CD4-positive, alpha-beta memory T cell (primary cell): ENCODE measurements around the gene ARHGEF38. TPM values are rescaled to one million over a fixed set of nuclear protein-coding genes. Genes with fewer than 3 reads are reported as not detected.

Experiments used
- CTCF ChIA-PET: fragments of 350-600 bp; sonication (Branson Sonifier 250); formaldehyde crosslinking; loops from one replicate; lab custom pipeline; 2021; ENCODE audit warnings: inconsistent platforms; ENCODE audit not compliant: partially characterized antibody; lab: Charles Lee
- POLR2A ChIA-PET: fragments of 350-600 bp; sonication (Branson Sonifier 250); formaldehyde crosslinking; loops from one replicate; lab custom pipeline; 2021; ENCODE audit not compliant: partially characterized antibody; lab: Charles Lee
- DNase-seq, 5 donors: peaks; one replicate each; pipeline versions ENCODE4 v3.0.0 to v3.0.0-alpha.2; 2020 to 2022; ENCODE audit warnings: mixed read lengths in 1 of 5
- H3K27ac ChIP-seq: one replicate; pipeline ENCODE4 v1.7.0; 2013; ENCODE audit warnings: low read depth, low read length
- H3K27me3 ChIP-seq: 2 replicates; pipeline ENCODE4 v1.7.0; 2013; ENCODE audit warnings: mild to moderate bottlenecking, low read length, moderate library complexity; ENCODE audit not compliant: insufficient read depth
- H3K36me3 ChIP-seq: 2 replicates; pipeline ENCODE4 v1.7.0; 2013; ENCODE audit warnings: mild to moderate bottlenecking, low read length, moderate library complexity; ENCODE audit not compliant: insufficient read depth
- H3K4me1 ChIP-seq: 2 replicates; pipeline ENCODE4 v1.7.0; 2013; ENCODE audit warnings: mild to moderate bottlenecking, low read length, moderate library complexity; ENCODE audit not compliant: insufficient read depth
- H3K4me3 ChIP-seq, 2 donors: one replicate each; pipeline ENCODE4 v1.7.0; 2013; ENCODE audit warnings: low read length in 2 of 2, mild to moderate bottlenecking in 1 of 2
- H3K9me3 ChIP-seq, 2 donors: one replicate each; pipeline ENCODE4 v1.7.0; 2013; ENCODE audit warnings: low read length in 2 of 2, control low read depth in 1 of 2; ENCODE audit not compliant: control insufficient read depth in 1 of 2
- H3K27ac Mint-ChIP-seq, 7 donors: one replicate each; pipeline ENCODE4 v1.8.0; 2020 to 2021; ENCODE audit warnings: mixed read lengths in 7 of 7, mild to moderate bottlenecking in 6 of 7, inconsistent platforms in 3 of 7, moderate library complexity in 3 of 7
- H3K27me3 Mint-ChIP-seq, 2 donors: one replicate each; pipeline ENCODE4 v1.8.0; 2020 to 2021; ENCODE audit warnings: mixed read lengths in 2 of 2
- H3K36me3 Mint-ChIP-seq, 2 donors: one replicate each; pipeline ENCODE4 v1.8.0; 2020 to 2021; ENCODE audit warnings: mixed read lengths in 2 of 2, inconsistent platforms in 1 of 2, mild to moderate bottlenecking in 1 of 2
- H3K4me1 Mint-ChIP-seq, 4 donors: one replicate each; pipeline ENCODE4 v1.8.0; 2020 to 2021; ENCODE audit warnings: mixed read lengths in 4 of 4, mild to moderate bottlenecking in 1 of 4
- H3K4me3 Mint-ChIP-seq, 8 donors: one replicate each; pipeline ENCODE4 v1.8.0; 2020 to 2021; ENCODE audit warnings: mixed read lengths in 8 of 8, mild to moderate bottlenecking in 7 of 8, moderate library complexity in 6 of 8, inconsistent platforms in 3 of 8
- H3K9me3 Mint-ChIP-seq, 8 donors: one replicate each; pipeline ENCODE4 v1.8.0; 2020 to 2021; ENCODE audit warnings: mixed read lengths in 8 of 8, mild to moderate bottlenecking in 5 of 8, inconsistent platforms in 3 of 8, moderate library complexity in 1 of 8
- intact Hi-C: fragments of 100-400 bp; cut with micrococcal nuclease; formaldehyde crosslinking; loops from one replicate; pipeline ENCODE4 v1.15.1; 2023
- polyA plus RNA-seq, 2 donors: library from polyadenylated mRNA; unstranded; fragments of 300-500 nt; fragmentation: Illumina TruSeq; gene quantifications; one replicate each; pipeline ENCODE4 v1.2.3, GENCODE V29; 2021
- total RNA-seq, 2 experiments: library from RNA; stranded (reverse); gene quantifications; one replicate each; pipeline ENCODE4 v1.2.3, GENCODE V29; 2021

The ARHGEF38 gene
- total and polyA plus RNA-seq, 4 experiments from 2014 or later = 0.30 TPM; not detected in 3

GRCh38 chr4:105632599-105632998, 80.2 kb downstream of the ARHGEF38 start:
- DNase-seq = no peak
- Histone ChIP-seq H3K27ac (no peak overlapping the region), H3K36me3 (no peaks in the 10 kb centered on the region), H3K4me3 (no peak overlapping the region), H3K27me3 (no peaks in the 10 kb centered on the region), H3K9me3 (no peaks in the 10 kb centered on the region), H3K4me1 (no peaks in the 10 kb centered on the region)
- Mint-ChIP-seq H3K27ac (no peak overlapping the region), H3K4me1 (peaks cover 0 to 2% (median under 1%) of the 10 kb centered on the region in 4 donors), H3K9me3 (peaks cover 0 to under 1% (median 0%) of the 10 kb centered on the region in 8 donors), H3K4me3 (no peak overlapping the region), H3K36me3 (no peaks in the 10 kb centered on the region), H3K27me3 (peaks cover 2 to 9% of the 10 kb centered on the region in 2 donors)
- ChIA-PET CTCF (interaction anchor here (1.3 to 2.4 kb wide), 2 partner anchors 11 to 15 kb away, joined by 6 to 8 read pairs; no protein-coding TSS in a partner anchor), POLR2A (no interaction called here)
- intact Hi-C loops = no loop called here

GRCh38 chr4:105633241-105633640, 80.8 kb downstream of the ARHGEF38 start:
- Histone ChIP-seq H3K4me1 (no peaks in the 10 kb centered on the region), H3K27me3 (no peaks in the 10 kb centered on the region), H3K36me3 (no peaks in the 10 kb centered on the region), H3K27ac (no peak overlapping the region), H3K4me3 (no peak overlapping the region), H3K9me3 (no peaks in the 10 kb centered on the region)
- Mint-ChIP-seq H3K9me3 (no peaks in the 10 kb centered on the region), H3K27ac (no peak overlapping the region), H3K4me3 (no peak overlapping the region), H3K27me3 (peaks cover 2 to 9% of the 10 kb centered on the region in 2 donors), H3K36me3 (no peaks in the 10 kb centered on the region), H3K4me1 (peaks cover 0 to 2% (median under 1%) of the 10 kb centered on the region in 4 donors)
- ChIA-PET POLR2A (no interaction called here), CTCF (interaction anchor here (2.4 kb wide), 1 partner anchor 15 kb away, joined by 8 read pairs; no protein-coding TSS in a partner anchor)
- no peak for DNase-seq
- intact Hi-C loops = no loop called here

- peaks cover 0 to 2% (median under 1%) of the 10 kb centered on the region in 4 donors for H3K4me1 Mint-ChIP-seq
- ChIA-PET CTCF (no interaction called here), POLR2A (no interaction called here)
- no peak overlapping the region for H3K27ac Mint-ChIP-seq
- Histone ChIP-seq H3K9me3 (no peaks in the 10 kb centered on the region), H3K27ac (no peak overlapping the region), H3K27me3 (no peaks in the 10 kb centered on the region), H3K4me3 (no peak overlapping the region), H3K4me1 (no peaks in the 10 kb centered on the region), H3K36me3 (no peaks in the 10 kb centered on the region)
- no peak overlapping the region for H3K4me3 Mint-ChIP-seq
- peaks cover 0 to 3% (median 0%) of the 10 kb centered on the region in 8 donors for H3K9me3 Mint-ChIP-seq
- peaks cover 0 to 9% of the 10 kb centered on the region in 2 donors for H3K27me3 Mint-ChIP-seq
- intact Hi-C loops = no loop called here
- H3K36me3 Mint-ChIP-seq = no peaks in the 10 kb centered on the region
- DNase-seq = no peak
Measured at GRCh38 chr4:105634402-105635080, 82.1 kb downstream of the ARHGEF38 start.

GRCh38 chr4:105637408-105638176, 85.2 kb downstream of the ARHGEF38 start:
- no peaks in the 10 kb centered on the region for H3K9me3 ChIP-seq
- H3K9me3 Mint-ChIP-seq = peaks cover 0 to 6% (median 0%) of the 10 kb centered on the region in 8 donors
- no peak overlapping the region for H3K4me3 Mint-ChIP-seq
- no peak overlapping the region for H3K27ac ChIP-seq
- no peak overlapping the region for H3K4me3 ChIP-seq
- H3K27me3 ChIP-seq = no peaks in the 10 kb centered on the region
- POLR2A ChIA-PET = no interaction called here
- H3K27ac Mint-ChIP-seq = no peak overlapping the region
- no peaks in the 10 kb centered on the region for H3K36me3 ChIP-seq
- CTCF ChIA-PET = no interaction called here
- H3K27me3 Mint-ChIP-seq = peaks cover 1 to 16% of the 10 kb centered on the region in 2 donors
- no peaks in the 10 kb centered on the region for H3K4me1 ChIP-seq
- no peaks in the 10 kb centered on the region for H3K36me3 Mint-ChIP-seq
- intact Hi-C loops = no loop called here
- peaks cover 0 to 2% (median under 1%) of the 10 kb centered on the region in 4 donors for H3K4me1 Mint-ChIP-seq
- DNase-seq = peak in 2 of 5 donors; percentile 4 to 9

GRCh38 chr4:105641845-105642244, 89.4 kb downstream of the ARHGEF38 start:
- Histone ChIP-seq H3K27me3 (no peaks in the 10 kb centered on the region), H3K9me3 (no peaks in the 10 kb centered on the region), H3K4me1 (no peaks in the 10 kb centered on the region), H3K4me3 (no peak overlapping the region), H3K27ac (no peak overlapping the region), H3K36me3 (no peaks in the 10 kb centered on the region)
- H3K4me1 Mint-ChIP-seq = peaks cover 0 to 2% (median under 1%) of the 10 kb centered on the region in 4 donors
- H3K9me3 Mint-ChIP-seq = peaks cover 0 to 6% (median 0%) of the 10 kb centered on the region in 8 donors
- H3K27me3 Mint-ChIP-seq = peaks cover 5 to 16% of the 10 kb centered on the region in 2 donors
- intact Hi-C loops = no loop called here
- no peak overlapping the region for H3K27ac Mint-ChIP-seq
- ChIA-PET CTCF (no interaction called here), POLR2A (no interaction called here)
- no peak for DNase-seq
- H3K36me3 Mint-ChIP-seq = no peaks in the 10 kb centered on the region
- no peak overlapping the region for H3K4me3 Mint-ChIP-seq

- Histone ChIP-seq H3K27ac (no peak overlapping the region), H3K4me1 (no peaks in the 10 kb centered on the region), H3K36me3 (no peaks in the 10 kb centered on the region), H3K4me3 (no peak overlapping the region), H3K27me3 (no peaks in the 10 kb centered on the region), H3K9me3 (no peaks in the 10 kb centered on the region)
- Mint-ChIP-seq H3K9me3 (peaks cover 0 to 3% (median 0%) of the 10 kb centered on the region in 8 donors), H3K4me1 (no peaks in the 10 kb centered on the region), H3K27ac (no peak overlapping the region), H3K27me3 (peaks cover 9 to 18% of the 10 kb centered on the region in 2 donors), H3K4me3 (no peak overlapping the region), H3K36me3 (no peaks in the 10 kb centered on the region)
- DNase-seq = no peak
- ChIA-PET POLR2A (no interaction called here), CTCF (no interaction called here)
- intact Hi-C loops = no loop called here
Measured at GRCh38 chr4:105644257-105644656, 91.8 kb downstream of the ARHGEF38 start.

- H3K4me3 Mint-ChIP-seq = no peak overlapping the region
- H3K27me3 Mint-ChIP-seq = peaks cover 9 to 15% of the 10 kb centered on the region in 2 donors
- H3K4me1 ChIP-seq = no peaks in the 10 kb centered on the region
- POLR2A ChIA-PET = no interaction called here
- CTCF ChIA-PET = no interaction called here
- no peak overlapping the region for H3K27ac Mint-ChIP-seq
- H3K27me3 ChIP-seq = no peaks in the 10 kb centered on the region
- H3K4me3 ChIP-seq = no peak overlapping the region
- no peaks in the 10 kb centered on the region for H3K4me1 Mint-ChIP-seq
- no peak for DNase-seq
- H3K27ac ChIP-seq = no peak overlapping the region
- H3K9me3 Mint-ChIP-seq = no peaks in the 10 kb centered on the region
- H3K9me3 ChIP-seq = no peaks in the 10 kb centered on the region
- H3K36me3 ChIP-seq = no peaks in the 10 kb centered on the region
- intact Hi-C loops = no loop called here
- no peaks in the 10 kb centered on the region for H3K36me3 Mint-ChIP-seq
Measured at GRCh38 chr4:105645440-105645839, 93.0 kb downstream of the ARHGEF38 start.
